ENCODE measurements around the gene PRPF40A.
A peak's percentile ranks its signal among the peaks of the same experiment; 100 is the strongest.
"Not testable (repeated sequence)": the region's sequence is repeated elsewhere in the genome, so short reads cannot be mapped to it uniquely, and the experiment has no call there.

PRPF40A gene

GRCh38 chr2:152717228-152718075 lies at the start of gene PRPF40A:
Gene PRPF40A (minus strand): TSS chr2:152717461. CDS start chr2:152717439, 22 bp downstream.
- DNase-seq (ENCODE audit: low read depth), result peak; percentile 97

DNA sequence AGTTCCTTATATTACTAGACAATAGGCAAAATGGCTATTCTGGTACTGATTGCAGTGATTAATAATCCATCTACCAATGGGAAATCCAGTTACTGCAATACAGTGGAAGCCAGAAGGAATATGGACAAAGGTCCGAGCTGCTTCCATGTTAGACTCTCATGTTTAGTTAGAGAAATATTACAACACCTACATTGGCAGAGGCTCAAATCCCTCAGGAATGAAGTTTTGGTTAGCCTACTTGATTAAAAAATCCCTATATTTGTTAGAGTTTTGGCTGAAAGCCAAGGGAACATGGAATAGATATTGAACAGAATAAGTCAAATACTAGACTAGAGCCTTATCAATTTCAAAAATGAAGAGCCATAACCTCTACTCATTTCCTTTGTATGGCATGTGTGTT lies 49.7 kb upstream of the PRPF40A start:
- no peak for DNase-seq (ENCODE audit: low read depth)

GRCh38 chr2:152763651-152764050 lies 46.4 kb upstream of the PRPF40A start:
- no peak for DNase-seq (ENCODE audit: low read depth)

GRCh38 chr2:152763208-152763607 lies 45.9 kb upstream of the PRPF40A start:
- not testable (repeated sequence) for DNase-seq (ENCODE audit: low read depth)

- no peak for DNase-seq (ENCODE audit: low read depth)
Observed at GRCh38 chr2:152762202-152762601, 44.9 kb upstream of the PRPF40A start.

GRCh38 chr2:152761214-152761613 lies 44.0 kb upstream of the PRPF40A start:
- no peak for DNase-seq (ENCODE audit: low read depth)

- no peak for DNase-seq (ENCODE audit: low read depth)
Observed at GRCh38 chr2:152759290-152760072, 42.2 kb upstream of the PRPF40A start.

DNA sequence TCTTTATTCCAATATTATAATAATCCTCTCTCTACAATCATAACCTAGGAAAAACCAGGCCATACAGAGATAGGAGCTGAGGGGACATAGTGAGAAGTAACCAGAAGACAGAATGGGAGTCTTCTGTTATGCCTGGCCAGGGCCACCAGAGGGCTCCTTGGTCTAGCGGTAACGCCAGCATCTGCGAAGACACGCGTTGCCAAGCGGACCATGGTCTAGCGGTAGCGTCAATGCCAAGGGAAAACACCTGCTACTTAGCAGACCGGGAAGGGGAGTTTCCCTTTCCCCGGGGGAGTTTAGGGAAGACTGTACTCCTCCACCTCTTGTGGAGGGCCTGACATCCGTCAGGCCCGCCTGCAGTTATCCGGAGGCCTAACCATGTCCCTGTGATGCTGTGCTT lies 37.8 kb upstream of the PRPF40A start:
- DNase-seq (ENCODE audit: low read depth), result no peak

- DNase-seq (ENCODE audit: low read depth), result not testable (repeated sequence)
Observed at GRCh38 chr2:152747751-152748150, 30.5 kb upstream of the PRPF40A start.

GRCh38 chr2:152743002-152743401 lies 25.7 kb upstream of the PRPF40A start:
- DNase-seq (ENCODE audit: low read depth), result no peak

DNA sequence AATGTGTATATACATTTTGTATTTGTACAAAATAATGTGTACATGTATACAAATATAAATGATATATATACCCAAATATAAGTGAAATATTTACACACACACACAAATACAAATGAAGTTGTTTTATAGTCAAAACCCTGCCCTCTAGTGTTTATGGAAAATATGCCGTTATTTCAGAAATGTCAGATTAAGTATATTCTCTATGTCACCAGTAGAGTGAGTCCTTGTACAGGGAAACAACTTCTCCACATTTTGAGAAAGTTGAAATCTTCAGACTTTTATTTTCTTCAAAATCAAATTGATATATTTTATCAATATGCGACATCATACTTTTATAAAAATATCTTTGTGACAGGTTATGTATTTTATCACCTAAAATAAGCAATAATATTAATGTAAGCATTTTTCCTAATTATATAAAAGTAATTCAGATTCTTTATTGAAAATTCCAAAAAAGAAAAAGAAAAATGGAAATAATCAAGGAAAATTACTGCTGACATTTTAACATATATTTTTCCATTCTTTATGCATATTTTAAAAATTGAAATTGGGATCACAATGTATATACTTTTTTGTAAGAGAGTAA lies 23.6 kb upstream of the PRPF40A start:
- DNase-seq (ENCODE audit: low read depth), result no peak

DNA sequence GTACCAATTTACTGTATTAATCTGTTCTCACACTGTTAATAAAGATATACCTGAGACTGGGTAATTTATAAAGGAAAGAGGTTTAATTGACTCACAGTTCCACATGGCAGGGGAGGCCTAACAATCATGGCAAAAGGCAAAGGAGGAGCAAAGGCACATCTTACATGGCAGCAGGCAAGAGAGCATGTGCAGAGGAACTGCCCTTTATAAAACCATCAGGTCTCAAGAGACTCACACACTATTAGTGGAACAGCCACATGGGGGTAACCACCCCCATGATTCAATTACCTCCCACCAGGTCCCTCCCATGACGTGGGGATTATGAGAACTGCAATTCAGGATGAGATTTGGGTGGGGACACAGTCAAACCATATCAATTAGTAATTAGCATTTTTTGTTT lies 22.4 kb upstream of the PRPF40A start:
- not testable (repeated sequence) for DNase-seq (ENCODE audit: low read depth)

DNA sequence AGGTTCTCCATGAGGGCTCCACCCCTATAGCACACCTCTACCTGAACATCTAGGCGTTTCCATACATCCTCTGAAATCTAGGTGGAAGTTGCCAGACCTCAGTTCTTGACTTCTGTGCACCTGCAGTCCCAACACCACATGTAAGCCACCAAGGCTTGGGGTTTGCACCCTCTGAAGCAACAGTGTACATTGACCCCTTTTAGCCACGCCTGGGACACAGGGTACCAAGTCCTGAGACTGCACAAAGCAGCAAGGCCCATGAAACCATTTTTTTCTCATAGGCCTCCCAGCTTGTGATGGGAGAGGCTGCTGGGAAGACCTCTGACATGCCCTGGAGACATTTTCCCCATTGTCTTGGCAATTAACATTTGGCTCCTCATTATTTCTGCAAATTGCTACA lies 21.2 kb upstream of the PRPF40A start:
- DNase-seq (ENCODE audit: low read depth), result no peak

GRCh38 chr2:152737509-152737908 lies 20.2 kb upstream of the PRPF40A start:
- DNase-seq (ENCODE audit: low read depth), result not testable (repeated sequence)

GRCh38 chr2:152730591-152731333 lies 13.5 kb upstream of the PRPF40A start:
- no peak for DNase-seq (ENCODE audit: low read depth)

DNA sequence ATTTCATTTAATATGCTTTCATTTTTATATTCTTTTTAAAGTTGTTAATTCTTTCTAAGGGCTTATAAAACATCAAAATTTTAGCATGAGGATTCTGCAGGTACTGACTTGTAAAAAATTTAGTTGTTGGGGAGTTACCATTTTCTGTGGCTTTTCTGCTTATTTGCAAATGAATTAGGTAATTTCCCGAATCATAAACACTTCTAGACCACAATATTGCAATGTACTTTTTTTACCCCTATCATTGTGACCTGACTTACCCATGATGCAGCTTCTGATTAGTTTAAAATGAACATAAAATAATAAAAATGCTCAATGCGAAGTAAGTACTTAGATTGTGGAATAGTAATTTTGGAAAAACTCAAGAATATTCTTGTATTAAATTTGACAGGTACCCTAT lies 12.6 kb upstream of the PRPF40A start:
- no peak for DNase-seq (ENCODE audit: low read depth)

DNA sequence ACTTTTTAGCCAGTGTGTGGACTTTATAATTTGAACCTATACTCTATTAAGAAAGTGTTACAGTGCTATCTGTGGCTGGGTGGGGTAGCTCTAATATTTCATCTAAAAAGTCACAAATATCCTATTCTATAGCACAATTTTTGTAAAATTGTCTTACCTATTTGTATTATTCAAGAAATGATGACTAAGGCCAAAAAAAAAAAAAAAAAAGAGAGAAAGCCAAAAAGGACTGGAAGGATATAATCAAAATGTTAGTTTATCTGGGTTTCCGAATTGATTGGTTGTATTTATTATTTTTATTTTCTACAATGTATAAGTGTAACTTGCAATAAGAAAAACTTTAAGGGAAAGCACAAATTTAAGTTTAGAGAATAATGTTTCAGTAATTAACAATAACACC lies 6.7 kb upstream of the PRPF40A start:
- no peak for DNase-seq (ENCODE audit: low read depth)

- not testable (repeated sequence) for DNase-seq (ENCODE audit: low read depth)
Observed at GRCh38 chr2:152722639-152723038, 5.4 kb upstream of the PRPF40A start.

GRCh38 chr2:152720794-152721193 lies 3.5 kb upstream of the PRPF40A start:
- no peak for DNase-seq (ENCODE audit: low read depth)

DNA sequence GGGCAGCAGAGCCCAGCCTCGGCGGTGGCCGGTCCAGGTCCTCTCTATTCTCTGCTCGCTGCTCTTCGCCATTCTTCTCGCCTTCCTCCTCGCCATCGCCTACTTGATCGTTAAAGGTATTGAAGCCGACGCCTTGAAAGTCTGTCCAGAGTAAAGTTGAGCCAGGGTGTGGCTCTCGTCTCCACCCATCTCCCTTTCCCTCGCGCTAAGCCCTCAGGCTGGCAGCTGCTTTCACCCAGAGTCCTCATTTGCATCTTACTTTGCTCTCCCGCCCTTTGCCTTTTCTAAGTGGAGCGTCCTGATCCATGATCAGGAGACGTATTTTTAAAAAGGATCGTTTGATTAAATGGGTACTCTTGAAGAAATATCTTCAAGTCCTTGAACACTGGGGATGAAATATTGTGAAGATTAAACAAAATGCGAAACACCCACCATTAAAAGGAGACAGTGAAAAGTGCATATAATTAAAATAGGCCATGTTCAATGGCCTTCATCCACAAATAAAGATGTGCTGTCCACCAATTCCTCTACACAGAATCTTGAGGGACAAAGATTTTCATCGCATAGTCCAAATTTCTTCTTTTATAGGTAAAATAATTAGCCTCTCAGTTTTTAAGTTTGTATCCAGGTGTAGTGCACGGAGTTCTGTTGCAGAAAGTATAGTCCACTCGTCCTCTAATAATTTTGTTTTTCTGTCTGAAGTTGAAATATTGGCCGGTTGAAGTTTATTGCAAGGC lies 1.8 kb upstream of the PRPF40A start:
- no peak for DNase-seq (ENCODE audit: low read depth)
